ENCODE measurements around the gene CCDC171. TPM values are rescaled to one million over a fixed set of nuclear protein-coding genes. Genes with fewer than 3 reads are reported as not detected.

Gene CCDC171
- total and polyA plus RNA-seq, 4 donors: 0.13 to 1.1 (median 0.43) TPM

DNA sequence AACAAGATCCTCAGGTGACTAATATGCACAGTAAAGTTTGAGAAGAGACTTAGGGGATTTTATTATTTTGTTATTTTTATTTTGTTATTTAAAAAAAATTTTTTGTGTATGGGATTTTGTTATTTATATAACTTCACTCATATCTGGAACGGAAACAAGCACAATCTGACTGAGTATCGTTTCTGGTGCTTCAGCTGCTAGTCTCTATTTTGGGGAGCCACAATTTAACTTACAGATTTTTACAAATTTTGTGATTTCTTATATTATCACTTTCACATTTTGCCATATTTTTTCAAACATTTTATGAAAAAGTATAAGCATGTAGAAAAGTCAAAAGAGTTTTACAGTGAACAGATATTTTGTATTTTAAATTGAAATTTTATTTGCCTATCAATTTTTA is 208.7 kb downstream of the CCDC171 start:
- no peak overlapping the region for H3K27ac ChIP-seq (ENCODE audit: low read depth in 1 of 2, low read length in 2 of 2)
- no peak overlapping the region for H3K9ac ChIP-seq (ENCODE audit: low read depth in 1 of 2, low read length in 2 of 2)
- H3K4me1 ChIP-seq (ENCODE audit: control insufficient read depth in 4 of 4, insufficient read depth in 4 of 4, low read length in 3 of 4): no peaks in the 10 kb centered on the region
- no peaks in the 10 kb centered on the region for H3K36me3 ChIP-seq (ENCODE audit: control insufficient read depth in 4 of 4, insufficient read depth in 3 of 4, low read depth in 1 of 4, low read length in 3 of 4)
- H3K4me3 ChIP-seq (ENCODE audit: low read depth in 1 of 3, low read length in 3 of 3): no peak overlapping the region
- WGBS: 82% methylated on average over 2 of the region's 2 CpGs
- H3K9me3 ChIP-seq (ENCODE audit: control insufficient read depth in 4 of 4, low read length in 3 of 4): no peaks in the 10 kb centered on the region
- no peak for DNase-seq (ENCODE audit: low spot score)
- no peak for TF ChIP-seq CTCF (IDR thresholded peaks at IDR 0.05; ENCODE audit: low read depth, low read length, missing input control)
- no peak for TF ChIP-seq HNF4G (IDR thresholded peaks at IDR 0.05)
- TF ChIP-seq JUND (IDR thresholded peaks at IDR 0.05): no peak
- TF ChIP-seq HNF4A (conservative IDR thresholded peaks at IDR 0.05): no peak
- TF ChIP-seq, protein P1, sequence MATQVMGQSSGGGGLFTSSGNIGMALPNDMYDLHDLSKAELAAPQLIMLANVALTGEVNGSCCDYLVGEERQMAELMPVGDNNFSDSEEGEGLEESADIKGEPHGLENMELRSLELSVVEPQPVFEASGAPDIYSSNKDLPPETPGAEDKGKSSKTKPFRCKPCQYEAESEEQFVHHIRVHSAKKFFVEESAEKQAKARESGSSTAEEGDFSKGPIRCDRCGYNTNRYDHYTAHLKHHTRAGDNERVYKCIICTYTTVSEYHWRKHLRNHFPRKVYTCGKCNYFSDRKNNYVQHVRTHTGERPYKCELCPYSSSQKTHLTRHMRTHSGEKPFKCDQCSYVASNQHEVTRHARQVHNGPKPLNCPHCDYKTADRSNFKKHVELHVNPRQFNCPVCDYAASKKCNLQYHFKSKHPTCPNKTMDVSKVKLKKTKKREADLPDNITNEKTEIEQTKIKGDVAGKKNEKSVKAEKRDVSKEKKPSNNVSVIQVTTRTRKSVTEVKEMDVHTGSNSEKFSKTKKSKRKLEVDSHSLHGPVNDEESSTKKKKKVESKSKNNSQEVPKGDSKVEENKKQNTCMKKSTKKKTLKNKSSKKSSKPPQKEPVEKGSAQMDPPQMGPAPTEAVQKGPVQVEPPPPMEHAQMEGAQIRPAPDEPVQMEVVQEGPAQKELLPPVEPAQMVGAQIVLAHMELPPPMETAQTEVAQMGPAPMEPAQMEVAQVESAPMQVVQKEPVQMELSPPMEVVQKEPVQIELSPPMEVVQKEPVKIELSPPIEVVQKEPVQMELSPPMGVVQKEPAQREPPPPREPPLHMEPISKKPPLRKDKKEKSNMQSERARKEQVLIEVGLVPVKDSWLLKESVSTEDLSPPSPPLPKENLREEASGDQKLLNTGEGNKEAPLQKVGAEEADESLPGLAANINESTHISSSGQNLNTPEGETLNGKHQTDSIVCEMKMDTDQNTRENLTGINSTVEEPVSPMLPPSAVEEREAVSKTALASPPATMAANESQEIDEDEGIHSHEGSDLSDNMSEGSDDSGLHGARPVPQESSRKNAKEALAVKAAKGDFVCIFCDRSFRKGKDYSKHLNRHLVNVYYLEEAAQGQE (IDR thresholded peaks at IDR 0.05): no peak
- no peak for TF ChIP-seq GABPA (IDR thresholded peaks at IDR 0.05 in 1 of 2, conservative IDR thresholded peaks at IDR 0.05 in 1 of 2)
- no peak for TF ChIP-seq RAD21 (IDR thresholded peaks at IDR 0.05)
- no peak for TF ChIP-seq YY1 (IDR thresholded peaks at IDR 0.05)
- TF ChIP-seq TAF1 (conservative IDR thresholded peaks at IDR 0.05): no peak
- TF ChIP-seq RXRA (IDR thresholded peaks at IDR 0.05): no peak
- TF ChIP-seq, protein P2, sequence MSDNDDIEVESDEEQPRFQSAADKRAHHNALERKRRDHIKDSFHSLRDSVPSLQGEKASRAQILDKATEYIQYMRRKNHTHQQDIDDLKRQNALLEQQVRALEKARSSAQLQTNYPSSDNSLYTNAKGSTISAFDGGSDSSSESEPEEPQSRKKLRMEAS (IDR thresholded peaks at IDR 0.05): no peak
- no peak for TF ChIP-seq SP1 (IDR thresholded peaks at IDR 0.05)
- no peak for TF ChIP-seq EGR1 (IDR thresholded peaks at IDR 0.05; ENCODE audit: low read depth in 2 of 2)
- TF ChIP-seq ZBTB33 (IDR thresholded peaks at IDR 0.05): no peak
- H3K27me3 ChIP-seq (ENCODE audit: control insufficient read depth in 4 of 4, insufficient read depth in 4 of 4, low read length in 3 of 4): no peaks in the 10 kb centered on the region

DNA sequence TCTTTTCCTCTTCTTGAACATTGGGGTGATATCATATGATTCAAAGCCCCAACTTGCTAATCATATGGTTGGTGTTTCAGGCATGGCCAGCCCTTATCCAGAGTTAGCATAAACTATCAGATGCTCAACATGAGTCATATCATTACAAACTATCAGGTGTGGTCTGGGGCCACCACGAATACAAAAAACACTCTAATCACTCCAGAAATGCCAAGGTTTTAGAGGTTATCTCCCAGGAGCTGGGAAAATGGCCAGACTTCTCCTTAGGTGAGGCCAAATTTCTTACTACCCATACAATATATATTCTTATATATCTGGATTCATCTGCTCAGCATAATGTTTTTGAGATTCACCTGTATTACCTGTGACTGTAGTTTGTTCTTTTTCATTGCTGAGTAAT is 210.5 kb downstream of the CCDC171 start:
- H3K27me3 ChIP-seq (ENCODE audit: control insufficient read depth in 4 of 4, insufficient read depth in 4 of 4, low read length in 3 of 4): no peaks in the 10 kb centered on the region
- H3K9ac ChIP-seq (ENCODE audit: low read depth in 1 of 2, low read length in 2 of 2): no peak overlapping the region
- TF ChIP-seq HNF4G (IDR thresholded peaks at IDR 0.05) (no peak), GABPA (IDR thresholded peaks at IDR 0.05 in 1 of 2, conservative IDR thresholded peaks at IDR 0.05 in 1 of 2) (no peak)
- TF ChIP-seq, protein P2 (IDR thresholded peaks at IDR 0.05): no peak
- TF ChIP-seq, protein P3, sequence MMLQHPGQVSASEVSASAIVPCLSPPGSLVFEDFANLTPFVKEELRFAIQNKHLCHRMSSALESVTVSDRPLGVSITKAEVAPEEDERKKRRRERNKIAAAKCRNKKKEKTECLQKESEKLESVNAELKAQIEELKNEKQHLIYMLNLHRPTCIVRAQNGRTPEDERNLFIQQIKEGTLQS (IDR thresholded peaks at IDR 0.05): no peak
- H3K27ac ChIP-seq (ENCODE audit: low read depth in 1 of 2, low read length in 2 of 2): no peak overlapping the region
- no peak for DNase-seq (ENCODE audit: low spot score)
- H3K36me3 ChIP-seq (ENCODE audit: control insufficient read depth in 4 of 4, insufficient read depth in 3 of 4, low read depth in 1 of 4, low read length in 3 of 4): no peaks in the 10 kb centered on the region
- WGBS: 54% methylated on average over 1 of the region's 1 CpG
- no peak overlapping the region for H3K4me3 ChIP-seq (ENCODE audit: low read depth in 1 of 3, low read length in 3 of 3)
- H3K4me1 ChIP-seq (ENCODE audit: control insufficient read depth in 4 of 4, insufficient read depth in 4 of 4, low read length in 3 of 4): no peaks in the 10 kb centered on the region
- no peaks in the 10 kb centered on the region for H3K9me3 ChIP-seq (ENCODE audit: control insufficient read depth in 4 of 4, low read length in 3 of 4)

Data from liver (tissue), 9 donors.